ENCODE measurements around the gene TLX3. TPM values are rescaled to one million over a fixed set of nuclear protein-coding genes. Genes with fewer than 3 reads are reported as not detected.
"Not testable (repeated sequence)": the region's sequence is repeated elsewhere in the genome, so short reads cannot be mapped to it uniquely, and the experiment has no call there.

The TLX3 gene
- polyA plus RNA-seq, 6 donors from 2014 or later, result not detected

DNA sequence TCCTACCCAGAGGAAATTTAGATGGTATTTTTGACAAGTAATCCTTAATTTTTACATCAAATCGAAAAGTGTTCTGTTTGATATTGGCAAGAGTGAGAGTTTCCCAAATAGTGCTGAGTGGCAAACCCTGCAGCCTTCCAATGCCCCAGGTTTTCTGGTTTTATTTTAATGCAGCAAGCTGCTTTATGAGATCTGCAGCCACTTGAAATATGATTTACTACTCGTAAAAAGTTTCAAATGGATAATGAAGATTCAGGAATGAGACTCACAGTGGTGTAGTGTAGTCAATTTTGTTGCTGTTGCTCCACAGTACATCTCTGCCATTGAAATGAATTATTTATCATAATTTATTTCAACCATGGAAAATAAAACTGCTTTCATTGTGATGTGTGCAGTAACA is 23.6 kb upstream of the TLX3 start:
- ATAC-seq (ENCODE audit: low read depth in 2 of 2) (no peak), DNase-seq (no peak)
- H3K36me3 Mint-ChIP-seq, result no peaks in the 10 kb centered on the region
- H3K4me3 Mint-ChIP-seq, result no peak overlapping the region
- no peaks in the 10 kb centered on the region for H3K4me1 Mint-ChIP-seq
- H3K27me3 Mint-ChIP-seq, result peaks cover 12 to 23% (median 18%) of the 10 kb centered on the region in 3 donors
- H3K27ac Mint-ChIP-seq, result no peak overlapping the region
- H3K9me3 Mint-ChIP-seq, result peaks cover 0 to 3% (median 0%) of the 10 kb centered on the region in 7 donors

- Mint-ChIP-seq H3K4me1 (no peaks in the 10 kb centered on the region), H3K4me3 (no peak overlapping the region), H3K27ac (no peak overlapping the region), H3K9me3 (peaks cover 0 to under 1% (median 0%) of the 10 kb centered on the region in 7 donors), H3K27me3 (peaks cover 15 to 21% (median 18%) of the 10 kb centered on the region in 3 donors), H3K36me3 (no peaks in the 10 kb centered on the region)
- DNase-seq (no peak), ATAC-seq (ENCODE audit: low read depth in 2 of 2) (no peak)
Measured at GRCh38 chr5:171288066-171288465, 21.0 kb upstream of the TLX3 start.

GRCh38 chr5:171291371-171291770 is 17.7 kb upstream of the TLX3 start:
- H3K4me3 Mint-ChIP-seq, result no peak overlapping the region
- no peaks in the 10 kb centered on the region for H3K36me3 Mint-ChIP-seq
- DNase-seq, result no peak
- no peak for ATAC-seq (ENCODE audit: low read depth in 2 of 2)
- H3K27ac Mint-ChIP-seq, result no peak overlapping the region
- H3K9me3 Mint-ChIP-seq, result peaks cover 0 to 2% (median 0%) of the 10 kb centered on the region in 7 donors
- peaks cover 15 to 24% (median 22%) of the 10 kb centered on the region in 3 donors for H3K27me3 Mint-ChIP-seq
- H3K4me1 Mint-ChIP-seq, result no peaks in the 10 kb centered on the region

DNA sequence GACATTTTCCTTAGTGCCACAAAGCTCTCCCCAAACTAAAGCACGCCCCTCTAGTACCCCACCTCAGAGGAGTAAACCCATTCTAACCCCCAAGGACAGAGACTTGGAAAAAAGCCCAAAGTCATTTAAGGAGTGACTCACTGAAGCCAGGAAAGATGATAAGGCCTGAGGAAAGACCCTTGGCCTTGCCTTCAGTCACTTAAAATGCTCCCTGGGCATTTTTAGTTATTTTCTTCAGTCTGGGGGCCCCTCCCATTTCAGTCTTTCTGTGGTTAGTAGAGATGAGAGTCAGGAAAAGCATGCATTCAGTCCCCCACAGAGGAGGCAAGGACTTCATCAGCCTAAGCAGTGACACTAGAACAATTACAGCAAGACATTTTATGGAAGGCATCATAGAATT is 13.7 kb upstream of the TLX3 start:
- no peak for ATAC-seq (ENCODE audit: low read depth in 2 of 2)
- peaks cover 22 to 29% (median 26%) of the 10 kb centered on the region in 3 donors for H3K27me3 Mint-ChIP-seq
- H3K27ac Mint-ChIP-seq, result no peak overlapping the region
- H3K9me3 Mint-ChIP-seq, result peaks cover 0 to 2% (median 0%) of the 10 kb centered on the region in 7 donors
- H3K4me1 Mint-ChIP-seq, result no peaks in the 10 kb centered on the region
- no peak for DNase-seq
- H3K4me3 Mint-ChIP-seq, result no peak overlapping the region
- no peaks in the 10 kb centered on the region for H3K36me3 Mint-ChIP-seq

DNA sequence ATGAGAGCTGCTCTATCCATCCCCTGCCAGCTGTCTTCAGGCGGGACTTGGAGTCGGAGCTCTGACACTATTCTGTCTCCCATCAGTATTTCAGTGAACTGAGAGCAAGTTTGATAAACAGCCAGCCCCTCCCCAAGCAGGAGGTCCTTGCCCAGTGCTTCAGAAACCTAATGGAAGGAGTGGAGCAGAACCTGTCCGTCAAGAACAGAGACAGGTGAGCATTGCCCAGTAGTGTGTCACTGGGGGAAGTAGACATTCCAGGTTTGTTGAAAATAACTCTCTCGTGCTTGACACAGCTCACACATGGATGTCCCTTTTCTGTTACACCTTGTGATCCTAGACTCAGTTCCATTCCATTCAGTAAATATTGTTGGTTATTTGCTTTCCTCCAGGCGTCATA is 13.2 kb upstream of the TLX3 start:
- Mint-ChIP-seq H3K27ac (no peak overlapping the region), H3K27me3 (peaks cover 27 to 33% (median 31%) of the 10 kb centered on the region in 3 donors), H3K4me3 (no peak overlapping the region), H3K4me1 (no peaks in the 10 kb centered on the region), H3K36me3 (no peaks in the 10 kb centered on the region), H3K9me3 (peaks cover 0 to 2% (median 0%) of the 10 kb centered on the region in 7 donors)
- ATAC-seq (ENCODE audit: low read depth in 2 of 2), result no peak
- DNase-seq, result no peak

- H3K4me1 Mint-ChIP-seq; H3K36me3 Mint-ChIP-seq; H3K9me3 Mint-ChIP-seq; H3K4me3 Mint-ChIP-seq; ATAC-seq (ENCODE audit: low read depth in 2 of 2); DNase-seq; H3K27ac Mint-ChIP-seq: not testable (repeated sequence)
- H3K27me3 Mint-ChIP-seq, result peaks cover 40 to 46% (median 42%) of the 10 kb centered on the region in 3 donors
Measured at GRCh38 chr5:171297941-171298340, 11.1 kb upstream of the TLX3 start.

GRCh38 chr5:171299228-171299627 is 9.8 kb upstream of the TLX3 start:
- Mint-ChIP-seq H3K36me3 (no peaks in the 10 kb centered on the region), H3K4me1 (no peaks in the 10 kb centered on the region), H3K9me3 (peaks cover 0 to 2% (median 0%) of the 10 kb centered on the region in 7 donors), H3K27ac (no peak overlapping the region), H3K4me3 (no peak overlapping the region), H3K27me3 (peaks cover 39 to 48% (median 47%) of the 10 kb centered on the region in 3 donors)
- DNase-seq (no peak), ATAC-seq (ENCODE audit: low read depth in 2 of 2) (no peak)

- H3K4me3 Mint-ChIP-seq, result no peak overlapping the region
- H3K27ac Mint-ChIP-seq, result no peak overlapping the region
- no peak for ATAC-seq (ENCODE audit: low read depth in 2 of 2)
- no peak for DNase-seq
- H3K9me3 Mint-ChIP-seq, result peaks cover 0 to 2% (median 0%) of the 10 kb centered on the region in 7 donors
- no peaks in the 10 kb centered on the region for H3K4me1 Mint-ChIP-seq
- no peaks in the 10 kb centered on the region for H3K36me3 Mint-ChIP-seq
- peaks cover 45 to 53% (median 49%) of the 10 kb centered on the region in 3 donors for H3K27me3 Mint-ChIP-seq
Measured at GRCh38 chr5:171299851-171300250, 9.2 kb upstream of the TLX3 start.

- DNase-seq (no peak), ATAC-seq (ENCODE audit: low read depth in 2 of 2) (no peak)
- Mint-ChIP-seq H3K4me1 (no peaks in the 10 kb centered on the region), H3K4me3 (no peak overlapping the region), H3K9me3 (peaks cover 0 to 2% (median 0%) of the 10 kb centered on the region in 7 donors), H3K27me3 (peaks cover 46 to 53% (median 52%) of the 10 kb centered on the region in 3 donors), H3K27ac (no peak overlapping the region), H3K36me3 (no peaks in the 10 kb centered on the region)
Measured at GRCh38 chr5:171300358-171300757, 8.7 kb upstream of the TLX3 start.

- Mint-ChIP-seq H3K9me3 (peaks cover 0 to 5% (median 0%) of the 10 kb centered on the region in 7 donors), H3K4me3 (no peak overlapping the region), H3K36me3 (peaks cover 0 to 9% of the 10 kb centered on the region in 2 donors), H3K27ac (peak overlapping the region in 1 of 6 donors; percentile 83), H3K4me1 (peaks cover 7 to 16% (median 10%) of the 10 kb centered on the region in 3 donors), H3K27me3 (peaks cover 55 to 90% (median 73%) of the 10 kb centered on the region in 3 donors)
- ATAC-seq (ENCODE audit: low read depth in 2 of 2) (no peak), DNase-seq (no peak)
Measured at GRCh38 chr5:171306166-171306565, 2.9 kb upstream of the TLX3 start.

DNA sequence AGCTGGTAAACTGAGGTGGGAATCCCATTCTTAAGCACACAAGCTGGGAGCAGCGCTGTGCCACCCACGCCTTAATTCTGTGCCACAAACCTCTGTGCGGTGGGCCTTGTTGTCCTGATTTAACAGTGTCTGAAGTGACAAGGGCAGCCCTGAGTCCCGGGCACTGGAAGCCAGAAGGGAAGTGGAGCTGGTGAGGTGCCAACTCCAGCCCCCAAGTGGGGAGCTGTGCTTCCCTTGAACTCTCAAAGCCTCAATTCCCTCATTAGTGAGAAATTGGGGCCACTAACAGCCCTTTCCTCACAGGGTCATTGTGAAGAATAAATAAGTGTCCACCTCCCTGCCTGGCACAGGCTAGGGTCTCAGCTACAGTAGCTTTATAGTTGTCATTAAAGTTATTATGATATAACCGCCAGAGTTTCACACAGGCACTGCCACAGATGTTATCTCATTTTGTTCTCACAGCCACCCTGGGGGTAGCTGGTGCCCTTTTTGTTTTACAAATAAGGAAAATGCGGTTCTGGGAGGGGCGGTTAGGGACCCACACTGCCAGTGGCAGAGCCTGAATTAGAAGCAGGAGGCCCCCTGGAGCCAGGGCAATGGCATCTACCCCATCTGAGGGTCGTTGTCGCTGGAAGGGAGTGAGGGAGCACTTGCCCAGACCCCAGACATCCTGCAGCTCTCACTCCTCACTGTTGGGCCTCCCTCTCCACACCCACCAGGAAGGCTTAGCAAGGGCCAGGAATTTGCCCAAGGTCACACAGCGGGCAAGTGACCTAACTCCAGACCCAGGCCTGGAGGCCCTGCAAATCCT is 2.1 kb upstream of the TLX3 start:
- peaks cover 51 to 86% (median 68%) of the 10 kb centered on the region in 3 donors for H3K27me3 Mint-ChIP-seq
- ATAC-seq (ENCODE audit: low read depth in 2 of 2) (no peak), DNase-seq (no peak)
- H3K27ac Mint-ChIP-seq, result no peak overlapping the region
- H3K4me1 Mint-ChIP-seq, result peaks cover 7 to 16% (median 10%) of the 10 kb centered on the region in 3 donors
- H3K9me3 Mint-ChIP-seq, result peaks cover 0 to 5% (median 0%) of the 10 kb centered on the region in 7 donors
- no peak overlapping the region for H3K4me3 Mint-ChIP-seq
- peaks cover 0 to 9% of the 10 kb centered on the region in 2 donors for H3K36me3 Mint-ChIP-seq

GRCh38 chr5:171307789-171308452 is 1.1 kb upstream of the TLX3 start:
- H3K36me3 Mint-ChIP-seq, result peaks cover 3 to 13% of the 10 kb centered on the region in 2 donors
- no peak overlapping the region for H3K4me3 Mint-ChIP-seq
- H3K27ac Mint-ChIP-seq, result no peak overlapping the region
- DNase-seq (no peak), ATAC-seq (ENCODE audit: low read depth in 2 of 2) (no peak)
- H3K4me1 Mint-ChIP-seq, result peaks cover 10 to 21% (median 17%) of the 10 kb centered on the region in 3 donors
- H3K27me3 Mint-ChIP-seq, result peaks cover 46 to 83% (median 64%) of the 10 kb centered on the region in 3 donors
- H3K9me3 Mint-ChIP-seq, result peaks cover 0 to 5% (median 1%) of the 10 kb centered on the region in 7 donors

- no peak overlapping the region for H3K27ac Mint-ChIP-seq
- H3K36me3 Mint-ChIP-seq, result peaks cover 5 to 20% of the 10 kb centered on the region in 2 donors
- peaks cover 42 to 83% (median 64%) of the 10 kb centered on the region in 3 donors for H3K27me3 Mint-ChIP-seq
- H3K4me1 Mint-ChIP-seq, result peaks cover 14 to 36% (median 28%) of the 10 kb centered on the region in 3 donors
- DNase-seq (no peak), ATAC-seq (ENCODE audit: low read depth in 2 of 2) (no peak)
- H3K4me3 Mint-ChIP-seq, result peak overlapping the region in 1 of 8 donors; percentile 37
- H3K9me3 Mint-ChIP-seq, result peaks cover 0 to 5% (median 2%) of the 10 kb centered on the region in 7 donors
Measured at GRCh38 chr5:171309276-171310211, 496 bp downstream of the TLX3 start.

Data from naive B cell (primary cell).